K562 (cell line): ENCODE measurements around the gene DISC1. TPM values are rescaled to one million over a fixed set of nuclear protein-coding genes. Genes with fewer than 3 reads are reported as not detected.

ENCODE experiments used
- ATAC-seq: fragments of 200-7000 bp; cut with Tn5 transposase; 3 replicates; pipeline ENCODE4 v1.9.1; 2020; ENCODE audit warnings: moderate library complexity
- BruUV-seq: library from RNA; stranded (reverse); fragments of 400-500 nt; replicated peaks from 2 replicates; lab custom pipeline; 2021; lab: Mats Ljungman, UMichigan
- CTCF ChIA-PET: fragments of 300-600 bp; formaldehyde crosslinking; extraction: SDS; loops from one replicate; lab custom pipeline; 2021; ENCODE audit warnings: low intra/inter-chr PET ratio; lab: Yijun Ruan, JAX
- POLR2A ChIA-PET: fragments of 300-600, 350-650 bp; sonication (Branson Sonifier 250); formaldehyde crosslinking; extraction: SDS; loops from one replicate; lab custom pipeline; 2021; ENCODE audit warnings: antibody characterized with exemption, inconsistent platforms; lab: Yijun Ruan, JAX
- DNase-seq, 4 experiments: peaks; one replicate each; pipeline versions ENCODE4 v3.0.0 to v3.0.0-alpha.2; 2011 to 2018; ENCODE audit warnings: low spot score in 3 of 4, mixed read lengths in 3 of 4; ENCODE audit errors: extremely low read depth in 1 of 4
- FAIRE-seq: peaks from 2 replicates; lab custom pipeline; 2011; peaks lifted over from hg19 to GRCh38; lab: Jason Lieb, UNC
- H2AFZ ChIP-seq: 2 replicates; pipeline ENCODE4 v1.6.0; 2011; ENCODE audit warnings: low read depth, low read length, control low read depth, inconsistent platforms
- H3K27ac ChIP-seq: fragments of 200-600 bp; 3 replicates; pipeline ENCODE4 v1.8.0; 2011; ENCODE audit warnings: low read depth, mild to moderate bottlenecking, control low read depth, inconsistent platforms, low read length, moderate library complexity, mixed read lengths; ENCODE audit errors: extremely low read depth
- H3K27me3 ChIP-seq, 2 experiments: fragments of 300-600 bp in 1 of 2; 2 replicates in 1 of 2; 3 replicates in 1 of 2; pipeline versions ENCODE4 v1.6.0 to v1.8.0; 2011; ENCODE audit warnings: inconsistent platforms in 2 of 2, low read length in 2 of 2, mild to moderate bottlenecking in 1 of 2, mixed read lengths in 1 of 2, moderate library complexity in 1 of 2; ENCODE audit not compliant: control insufficient read depth in 2 of 2, insufficient read depth in 2 of 2
- H3K36me3 ChIP-seq: fragments of 300-600 bp; 3 replicates; pipeline ENCODE4 v1.8.0; 2011; ENCODE audit warnings: mild to moderate bottlenecking, low read length, inconsistent platforms; ENCODE audit not compliant: control insufficient read depth, insufficient read depth
- H3K4me1 ChIP-seq, 2 experiments: fragments of 200-600 bp in 1 of 2; replicated peaks in 1 of 2; 2 replicates in 1 of 2; 3 replicates in 1 of 2; pipeline versions ENCODE4 v1.5.1 to v1.8.0; 2011; ENCODE audit warnings: inconsistent platforms in 2 of 2, low read length in 2 of 2, mild to moderate bottlenecking in 1 of 2, mixed read lengths in 1 of 2, moderate library complexity in 1 of 2; ENCODE audit not compliant: control insufficient read depth in 2 of 2, insufficient read depth in 2 of 2
- H3K4me2 ChIP-seq: 2 replicates; pipeline ENCODE4 v1.6.1; 2011; ENCODE audit warnings: low read length, control low read depth, inconsistent platforms, mixed read lengths; ENCODE audit not compliant: insufficient read depth
- H3K4me3 ChIP-seq: fragments of 200-600 bp; sonication (generic), shearing (Covaris generic); 2 replicates; pipeline ENCODE4 v1.5.1; 2016; ENCODE audit warnings: control low read depth, inconsistent platforms
- H3K79me2 ChIP-seq: fragments of 200-600 bp; 3 replicates; pipeline ENCODE4 v1.8.0; 2011; ENCODE audit warnings: low read length, inconsistent platforms; ENCODE audit not compliant: control insufficient read depth, insufficient read depth
- H3K9ac ChIP-seq, 2 experiments: 2 replicates each; pipeline versions ENCODE4 v1.6.0 to v1.6.1; 2011; ENCODE audit warnings: low read depth in 2 of 2, low read length in 2 of 2, control low read depth in 1 of 2, inconsistent platforms in 1 of 2, mild to moderate bottlenecking in 1 of 2, mixed read lengths in 1 of 2; ENCODE audit not compliant: insufficient read depth in 1 of 2
- H3K9me1 ChIP-seq: one replicate; pipeline ENCODE4 v1.6.0; 2011; ENCODE audit warnings: inconsistent platforms, mild to moderate bottlenecking, low read length, moderate library complexity; ENCODE audit not compliant: control insufficient read depth, insufficient read depth
- H3K9me3 ChIP-seq: replicated peaks from 2 replicates; pipeline ENCODE4 v1.5.1; 2011; ENCODE audit warnings: low read depth, low read length, inconsistent platforms; ENCODE audit not compliant: control insufficient read depth, insufficient read depth
- H4K20me1 ChIP-seq: replicated peaks from 2 replicates; pipeline ENCODE4 v1.6.1; 2011; ENCODE audit warnings: low read length, inconsistent platforms, mixed read lengths; ENCODE audit not compliant: control insufficient read depth, insufficient read depth
- COPS2 ChIP-seq: fragments of 450-650 bp; conservative IDR thresholded peaks from 2 replicates; pipeline ENCODE4 v1.6.1; 2016; ENCODE audit warnings: mild to moderate bottlenecking, moderate library complexity
- FOXK1 ChIP-seq: sonication (generic); formaldehyde crosslinking; IDR thresholded peaks from 2 replicates; pipeline ENCODE4 v1.8.0; 2022; ENCODE audit warnings: missing genetic modification reagents, mild to moderate bottlenecking, borderline replicate concordance
- FOXP1 ChIP-seq: sonication (generic); formaldehyde crosslinking; IDR thresholded peaks from 2 replicates; pipeline ENCODE4 v1.8.0; 2022; ENCODE audit warnings: mild to moderate bottlenecking, missing genetic modification reagents
- KDM4B ChIP-seq, 2 experiments: fragments of 450-650 bp in 1 of 2; sonication (generic) in 1 of 2; IDR thresholded peaks; 2 replicates each; pipeline ENCODE4 v1.6.1; 2016 to 2017; ENCODE audit warnings: borderline replicate concordance in 2 of 2, antibody characterized with exemption in 1 of 2, low read depth in 1 of 2, mild to moderate bottlenecking in 1 of 2
- MECOM ChIP-seq: fragments of 250-450 bp; sonication (Bioruptor Pico); IDR thresholded peaks from 2 replicates; pipeline ENCODE4 v1.8.0; 2022; ENCODE audit warnings: inconsistent platforms
- ZNF316 ChIP-seq: fragments of 450-650 bp; IDR thresholded peaks from 2 replicates; pipeline ENCODE4 v1.6.1; 2016
- ZNF408 ChIP-seq: fragments of 250-450 bp; sonication (Bioruptor Pico); IDR thresholded peaks from 2 replicates; pipeline ENCODE4 v1.4.0; 2020; ENCODE audit warnings: low read depth, mild to moderate bottlenecking, moderate library complexity
- WGBS: fragments of 100-300 bp; shearing (Covaris generic); methylation state at CpG from one replicate; pipeline ENCODE4 v1.1.6; 2016; ENCODE audit warnings: low coverage, mixed read lengths; ENCODE audit not compliant: insufficient coverage; ENCODE audit errors: missing lambda C conversion rate; 5-methylcytosine and 5-hydroxymethylcytosine counted together
- in situ Hi-C: fragments of 300-500 bp; cut with MboI; formaldehyde crosslinking; loops from 4 replicates; pipeline ENCODE4 v1.15.0; 2018; ENCODE audit warnings: inconsistent platforms, mixed read lengths
- intact Hi-C: fragments of 100-400 bp; cut with micrococcal nuclease; formaldehyde crosslinking; loops from 2 replicates; pipeline ENCODE4 v1.14.2; 2022
- polyA plus RNA-seq, 8 experiments: library from polyadenylated mRNA; depleted of rRNA in 4 of 8; stranded (reverse) in 5 of 8; unstranded in 3 of 8; fragments of >200 nt; fragmentation: Nextera tagmentation in 2 of 8; fragmentation: Illumina TruSeq in 1 of 8; extraction: Ambion mirVana in 2 of 8; extraction: Trizol in 1 of 8; gene quantifications; 2 replicates each; pipeline versions ENCODE4 v1.2.1 to v1.2.3, GENCODE V29; 2011 to 2014; ENCODE audit warnings: inconsistent platforms in 1 of 8, missing spikeins in 1 of 8
- total RNA-seq, 7 experiments: library from RNA; depleted of rRNA in 6 of 7; stranded (reverse); fragments of >200 nt in 6 of 7; fragmentation: Illumina TruSeq in 2 of 7; extraction: Trizol in 2 of 7; gene quantifications; 2 replicates each; pipeline versions ENCODE4 v1.2.1 to v1.2.3, GENCODE V29; 2011 to 2021; ENCODE audit warnings: low replicate concordance in 1 of 7
- TF ChIP-seq, protein P1 (sequence below): fragments of 450-650 bp; IDR thresholded peaks from 2 replicates; pipeline ENCODE4 v1.7.1; 2018; ENCODE audit warnings: mild to moderate bottlenecking, low read depth; ENCODE audit not compliant: partially characterized antibody

Gene DISC1
- total and polyA plus RNA-seq, 9 of the 15 experiments (the other 6 are each of a cell fraction or from before 2014, with no cell fraction given) = 0.01 to 0.11 (median 0.08) TPM; not detected in 1

DNA sequence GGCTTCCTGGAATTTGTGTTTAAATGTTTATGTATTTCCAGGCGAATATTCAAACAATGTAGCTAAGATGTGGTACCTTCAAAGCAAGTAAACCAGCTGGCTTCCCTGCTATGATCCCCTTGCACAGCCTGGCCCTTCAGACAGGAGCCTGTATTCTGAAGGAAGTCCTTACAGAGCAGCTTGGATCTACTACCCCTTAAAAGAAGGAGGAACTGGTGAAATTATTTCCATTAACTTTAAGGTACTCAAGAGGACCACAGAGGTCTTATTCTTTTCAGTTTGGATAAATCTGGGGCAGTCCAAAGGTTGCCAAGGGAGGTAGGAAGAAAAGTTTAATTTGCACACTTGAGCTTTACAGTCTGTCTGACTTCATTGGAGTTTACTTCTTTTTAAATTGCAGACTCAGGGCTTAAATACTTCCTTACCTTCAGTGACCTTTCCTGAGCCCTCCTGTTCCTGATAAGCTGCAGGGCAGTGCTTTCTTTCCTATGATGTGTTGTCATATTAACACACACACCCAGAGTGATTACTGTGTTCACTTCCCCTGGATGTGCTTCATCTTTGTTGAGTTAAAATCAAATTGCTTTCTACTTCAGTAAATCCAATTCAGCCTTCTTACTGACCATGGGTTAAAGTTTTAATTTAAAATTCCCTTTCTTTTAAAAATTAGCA lies 40.5 kb downstream of the DISC1 start:
- Histone ChIP-seq H3K27me3 (no peaks in the 10 kb centered on the region), H3K9ac (no peak overlapping the region), H3K36me3 (no peaks in the 10 kb centered on the region), H3K4me2 (no peak overlapping the region), H3K9me3 (no peaks in the 10 kb centered on the region), H3K79me2 (no peaks in the 10 kb centered on the region), H4K20me1 (no peaks in the 10 kb centered on the region), H3K27ac (no peak overlapping the region), H3K9me1 (no peaks in the 10 kb centered on the region), H3K4me3 (no peak overlapping the region), H2AFZ (no peak overlapping the region), H3K4me1 (no peaks in the 10 kb centered on the region)
- DNase-seq (no peak), FAIRE-seq (no peak), ATAC-seq (no peak)
- WGBS = 0% methylated on average over 1 of the region's 1 CpG
- no TSS peak for BruUV-seq
- intact Hi-C loops (no loop called here), in situ Hi-C loops (no loop called here)
- TF ChIP-seq FOXP1 (CRISPR knock-in tag) = no peak
- TF ChIP-seq, protein P1, sequence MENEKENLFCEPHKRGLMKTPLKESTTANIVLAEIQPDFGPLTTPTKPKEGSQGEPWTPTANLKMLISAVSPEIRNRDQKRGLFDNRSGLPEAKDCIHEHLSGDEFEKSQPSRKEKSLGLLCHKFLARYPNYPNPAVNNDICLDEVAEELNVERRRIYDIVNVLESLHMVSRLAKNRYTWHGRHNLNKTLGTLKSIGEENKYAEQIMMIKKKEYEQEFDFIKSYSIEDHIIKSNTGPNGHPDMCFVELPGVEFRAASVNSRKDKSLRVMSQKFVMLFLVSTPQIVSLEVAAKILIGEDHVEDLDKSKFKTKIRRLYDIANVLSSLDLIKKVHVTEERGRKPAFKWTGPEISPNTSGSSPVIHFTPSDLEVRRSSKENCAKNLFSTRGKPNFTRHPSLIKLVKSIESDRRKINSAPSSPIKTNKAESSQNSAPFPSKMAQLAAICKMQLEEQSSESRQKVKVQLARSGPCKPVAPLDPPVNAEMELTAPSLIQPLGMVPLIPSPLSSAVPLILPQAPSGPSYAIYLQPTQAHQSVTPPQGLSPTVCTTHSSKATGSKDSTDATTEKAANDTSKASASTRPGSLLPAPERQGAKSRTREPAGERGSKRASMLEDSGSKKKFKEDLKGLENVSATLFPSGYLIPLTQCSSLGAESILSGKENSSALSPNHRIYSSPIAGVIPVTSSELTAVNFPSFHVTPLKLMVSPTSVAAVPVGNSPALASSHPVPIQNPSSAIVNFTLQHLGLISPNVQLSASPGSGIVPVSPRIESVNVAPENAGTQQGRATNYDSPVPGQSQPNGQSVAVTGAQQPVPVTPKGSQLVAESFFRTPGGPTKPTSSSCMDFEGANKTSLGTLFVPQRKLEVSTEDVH = no peak
- no peak for TF ChIP-seq FOXK1 (CRISPR knock-in tag)
- 0 out of 2 replicates have a peak, but pooled peaks have one; percentile 9 for TF ChIP-seq ZNF316
- TF ChIP-seq MECOM = no peak
- TF ChIP-seq KDM4B (IDR thresholded peaks at IDR 0.05; ENCODE audit: borderline replicate concordance in 2 of 2, low read depth in 1 of 2) = no peak
- no peak for TF ChIP-seq COPS2
- no peak for TF ChIP-seq ZNF408 (CRISPR knock-in tag)
- POLR2A ChIA-PET = interaction anchor here (0.7 to 1.4 kb wide), 3 partner anchors 10 to 328 kb away, joined by 3 to 7 read pairs (median 3); no protein-coding TSS in a partner anchor
- CTCF ChIA-PET = interaction anchor here (0.5 kb wide), 1 partner anchor 99 kb away, joined by 3 read pairs; no protein-coding TSS in a partner anchor
